Caki2 (cell line): Measurements from ENCODE around the gene WDR37. TPM values are rescaled to one million over a fixed set of nuclear protein-coding genes. Genes with fewer than 3 reads are reported as not detected.
"Not testable (repeated sequence)": the region's sequence is repeated elsewhere in the genome, so short reads cannot be mapped to it uniquely, and the experiment has no call there.

Experiments
- DNase-seq: peaks from one replicate; pipeline ENCODE4 v3.0.0-alpha.2; 2015; ENCODE audit warnings: low read depth
- in situ Hi-C: cut with HindIII; loops from 2 replicates; pipeline ENCODE4 v1.10.0; 2016; ENCODE audit warnings: low sequenced_read_pairs, low pct_unique_long_range_greater_than_20kb, mixed read lengths
- total RNA-seq: library from RNA; depleted of rRNA; stranded (reverse); fragments of >200 nt; shearing (Covaris generic); gene quantifications from 2 replicates; pipeline ENCODE4 v1.2.3, GENCODE V29; 2014; ENCODE audit warnings: low replicate concordance

Gene WDR37
- total RNA-seq, 1 experiment from 2014 or later = 5.4 TPM

- DNase-seq = no peak
- in situ Hi-C loops = no loop called here
These were observed 97.1 kb downstream of the WDR37 start for GRCh38 chr10:1153251-1153763.

DNA sequence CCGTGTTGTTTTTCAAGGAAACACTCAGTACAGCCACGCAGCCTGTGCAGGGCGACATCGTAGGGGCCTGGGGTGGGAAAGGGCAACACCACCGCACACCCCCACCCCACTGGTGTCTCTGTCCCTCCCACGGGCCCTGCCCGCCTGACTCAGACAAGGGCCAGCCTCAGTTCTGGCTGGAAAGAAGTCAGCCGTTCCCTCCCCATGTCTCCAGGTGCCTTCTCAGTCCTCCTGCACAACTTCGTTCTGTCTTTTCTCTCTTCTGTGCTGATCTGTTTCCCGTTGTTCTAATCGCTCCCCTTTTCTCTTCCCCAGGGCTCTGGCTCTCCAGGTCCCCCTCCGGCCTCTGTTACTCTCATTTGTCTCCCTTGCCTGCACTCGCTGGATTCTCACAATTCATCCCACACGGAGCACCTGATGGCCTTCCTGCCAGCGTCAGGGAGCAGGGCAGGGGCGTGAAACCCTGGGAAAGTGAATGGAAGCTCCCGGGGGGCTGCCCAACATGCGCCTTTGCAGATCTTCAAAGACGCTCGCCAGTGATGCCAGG is 97.7 kb downstream of the WDR37 start:
- no peak for DNase-seq
- in situ Hi-C loops = no loop called here

GRCh38 chr10:1154531-1155295 is 98.5 kb downstream of the WDR37 start:
- in situ Hi-C loops = no loop called here
- DNase-seq = no peak

DNA sequence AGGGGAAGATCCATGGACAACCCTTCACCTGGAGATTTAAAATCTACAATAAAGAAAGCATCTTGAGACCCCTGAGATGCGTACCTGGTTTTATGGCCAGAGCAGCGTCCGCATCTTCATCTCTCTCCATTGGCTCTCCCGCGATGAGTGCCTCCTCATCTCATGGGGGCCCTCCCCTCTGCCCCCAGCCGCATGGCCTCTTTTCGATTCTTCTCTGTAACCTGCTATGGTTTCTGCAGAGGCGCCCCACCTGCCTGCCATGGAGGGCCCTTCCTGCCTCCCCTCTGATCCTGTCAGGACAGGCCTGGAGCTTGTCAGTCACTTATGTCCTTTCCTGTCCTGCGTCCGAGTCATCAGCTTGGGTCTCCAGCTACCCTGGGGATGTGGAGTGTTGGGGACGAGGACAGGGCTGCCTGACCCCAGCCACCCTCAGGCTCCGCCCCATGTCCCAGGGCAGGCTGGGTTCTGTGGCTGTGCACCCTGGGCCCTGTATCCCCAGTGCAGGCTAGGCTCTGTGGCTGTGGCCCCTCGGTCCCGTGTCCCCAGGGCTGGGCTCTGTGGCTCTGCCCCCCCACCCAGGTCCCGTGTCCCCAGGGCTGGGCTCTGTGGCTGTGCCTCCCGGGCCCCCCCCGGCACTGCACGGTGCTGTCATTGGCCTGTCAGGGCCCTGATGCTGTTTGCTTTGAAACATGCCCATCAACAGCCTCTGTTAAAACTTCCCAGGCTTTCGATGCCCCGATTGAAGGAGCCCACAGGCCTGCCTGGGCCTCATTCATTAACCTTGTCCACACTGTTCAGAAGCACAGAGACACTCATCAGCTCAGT is 99.8 kb downstream of the WDR37 start:
- in situ Hi-C loops = no loop called here

DNA sequence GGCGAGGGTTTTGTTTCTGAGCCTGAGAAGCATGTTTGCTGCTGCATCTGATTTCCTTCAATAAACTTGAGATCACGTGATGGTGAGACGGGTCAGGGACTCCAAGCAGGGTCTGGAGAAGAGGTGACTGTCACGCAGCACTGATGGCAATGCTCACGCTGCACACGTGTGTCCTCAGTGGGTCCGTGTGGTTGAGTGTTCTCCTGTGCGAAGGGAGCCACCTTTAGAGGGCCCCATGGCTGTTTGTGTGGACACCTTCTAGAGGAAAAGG is 100.4 kb downstream of the WDR37 start:
- in situ Hi-C loops = no loop called here
- DNase-seq = no peak

More for the DNA sequence above, 99.8 kb downstream of the WDR37 start:
- DNase-seq = no peak

GRCh38 chr10:1156921-1157614 is 100.9 kb downstream of the WDR37 start:
- no peak for DNase-seq
- in situ Hi-C loops = no loop called here

GRCh38 chr10:1157615-1157933 is 101.4 kb downstream of the WDR37 start:
- in situ Hi-C loops = no loop called here
- no peak for DNase-seq

- in situ Hi-C loops = no loop called here
- DNase-seq = no peak
These were observed 101.9 kb downstream of the WDR37 start for GRCh38 chr10:1158066-1158465.

DNA sequence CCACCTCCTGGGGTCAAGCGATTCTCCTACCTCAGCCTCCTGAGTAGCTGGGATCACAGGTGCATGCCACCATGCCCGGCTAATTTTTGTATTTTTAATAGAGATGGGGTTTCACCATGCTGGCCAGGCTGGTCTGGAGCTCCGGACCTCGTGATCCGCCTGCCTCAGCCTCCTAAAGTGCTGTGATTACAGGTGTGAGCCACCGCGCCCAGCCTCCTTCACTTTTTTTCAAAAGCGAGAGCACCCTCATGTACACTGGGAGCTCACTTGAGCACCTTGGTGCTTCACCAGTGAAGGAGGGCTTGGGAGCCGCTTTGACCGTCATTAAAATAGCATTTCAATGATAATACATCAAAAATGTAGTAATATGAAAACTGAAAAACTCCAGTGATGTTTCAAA is 102.4 kb downstream of the WDR37 start:
- DNase-seq, in situ Hi-C loops: not testable (repeated sequence)

- in situ Hi-C loops = no loop called here
- no peak for DNase-seq
These were observed 103.2 kb downstream of the WDR37 start for GRCh38 chr10:1159131-1160061.

DNA sequence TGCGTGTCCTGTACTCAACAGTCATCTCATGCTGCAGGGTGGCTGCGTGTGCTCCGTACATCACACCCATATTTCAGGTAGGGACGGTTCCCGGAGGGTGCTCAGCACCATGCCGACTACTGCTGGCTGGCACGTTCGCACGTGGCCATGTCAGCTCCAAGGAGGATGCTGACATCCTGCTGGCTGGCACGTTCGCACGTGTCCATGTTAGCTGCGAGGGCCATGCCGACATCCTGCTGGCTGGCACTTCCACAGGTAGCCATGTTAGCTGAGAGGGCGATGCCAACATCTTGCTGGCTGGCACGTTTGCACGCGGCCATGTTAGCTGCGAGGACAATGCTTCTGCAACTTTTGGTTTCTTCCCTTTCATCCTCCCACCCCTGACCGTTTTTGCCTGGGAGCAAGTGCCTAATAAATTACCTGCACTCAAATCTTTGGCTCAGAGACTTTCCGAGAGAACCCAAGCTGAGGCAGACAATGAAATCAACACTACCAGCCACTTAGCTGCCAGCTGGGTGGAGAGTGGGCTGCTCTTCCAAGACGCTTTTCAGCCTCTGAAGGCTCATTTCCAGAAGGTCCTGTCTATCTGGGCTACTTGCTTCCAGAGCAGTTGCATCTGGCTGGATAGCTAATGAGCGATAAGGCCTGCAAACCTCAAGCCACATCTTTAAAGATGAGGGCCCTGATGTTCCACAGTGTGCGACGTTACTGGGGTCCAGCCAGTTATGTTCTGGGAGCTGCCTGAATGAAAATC is 104.6 kb downstream of the WDR37 start:
- in situ Hi-C loops = no loop called here

DNA sequence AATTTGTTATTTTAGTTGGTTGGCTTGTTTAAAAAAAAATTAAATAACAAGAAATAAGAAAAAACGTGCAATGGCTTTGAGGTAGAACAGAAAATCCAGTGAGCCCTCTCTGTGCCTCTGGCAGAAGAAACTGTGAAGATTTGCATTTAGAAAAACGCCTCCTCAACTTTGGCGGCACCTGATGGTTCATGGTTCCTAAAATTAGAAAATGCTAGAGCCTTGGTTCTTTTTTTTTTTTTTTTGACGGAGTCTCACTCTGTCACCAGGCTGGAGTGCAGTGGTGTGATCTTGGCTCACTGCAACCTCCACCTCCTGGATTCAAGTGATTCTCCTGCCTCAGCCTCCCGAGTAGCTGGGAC is 105.1 kb downstream of the WDR37 start:
- in situ Hi-C loops = not testable (repeated sequence)

More for the DNA sequence above, 104.6 kb downstream of the WDR37 start:
- no peak for DNase-seq

DNA sequence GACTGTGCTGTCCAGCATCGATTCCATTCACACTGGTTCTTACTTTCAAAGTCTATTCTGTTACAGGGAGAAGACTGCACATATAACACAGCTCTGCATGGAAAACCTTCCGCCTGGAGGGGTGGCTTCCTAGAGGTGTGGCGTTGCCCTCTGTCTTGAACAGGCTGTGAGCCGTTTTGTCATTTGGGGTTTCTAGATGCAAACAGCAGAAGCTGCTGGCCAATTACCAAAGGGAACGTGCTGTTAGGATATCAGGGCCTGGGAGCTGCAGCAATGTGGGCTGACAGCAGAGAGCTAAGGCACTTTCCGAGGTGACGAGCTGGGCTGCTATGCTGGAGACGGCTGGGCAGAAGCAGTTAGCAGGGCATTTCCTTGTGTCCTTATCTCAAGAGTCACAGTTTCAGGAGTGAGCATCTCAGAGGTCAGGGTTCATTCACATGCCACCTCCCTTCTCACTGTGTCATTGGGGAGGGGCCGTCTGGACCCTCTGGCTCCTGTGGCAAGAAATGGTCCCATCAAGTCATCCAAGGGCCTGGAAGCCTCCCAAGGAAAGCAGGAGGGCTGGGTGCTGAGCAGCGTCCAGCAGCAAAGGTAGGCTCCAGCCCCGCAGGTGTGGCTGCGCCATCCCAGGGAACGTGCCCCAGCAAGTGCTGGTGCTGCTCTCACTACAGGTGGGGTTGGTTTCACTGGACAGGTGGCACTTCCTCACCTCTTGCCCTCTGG is 106.5 kb downstream of the WDR37 start:
- DNase-seq = no peak
- in situ Hi-C loops = no loop called here

More for the DNA sequence above, 105.1 kb downstream of the WDR37 start:
- DNase-seq = not testable (repeated sequence)

GRCh38 chr10:1163204-1163660 is 107.0 kb downstream of the WDR37 start:
- in situ Hi-C loops = no loop called here
- DNase-seq = no peak

DNA sequence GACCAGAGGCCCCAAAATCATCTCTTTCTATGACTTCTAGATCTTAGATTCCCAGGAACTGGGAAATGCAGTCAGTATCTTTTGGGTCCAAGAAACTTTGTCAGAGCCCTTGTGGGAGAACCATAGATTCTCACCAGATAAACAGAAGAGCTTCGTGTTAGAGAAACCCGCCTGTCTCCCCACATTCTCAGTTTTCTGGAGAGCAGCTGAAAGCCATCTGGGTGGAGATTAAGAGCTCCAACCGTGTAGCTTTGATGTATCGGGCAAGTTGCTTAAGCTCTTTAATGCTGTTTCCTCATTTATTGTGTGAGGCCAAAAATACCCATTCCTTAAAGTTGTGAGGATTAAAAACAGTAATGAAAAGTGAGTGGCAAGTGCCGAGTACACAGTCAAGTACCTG is 107.6 kb downstream of the WDR37 start:
- in situ Hi-C loops = no loop called here
- no peak for DNase-seq

DNA sequence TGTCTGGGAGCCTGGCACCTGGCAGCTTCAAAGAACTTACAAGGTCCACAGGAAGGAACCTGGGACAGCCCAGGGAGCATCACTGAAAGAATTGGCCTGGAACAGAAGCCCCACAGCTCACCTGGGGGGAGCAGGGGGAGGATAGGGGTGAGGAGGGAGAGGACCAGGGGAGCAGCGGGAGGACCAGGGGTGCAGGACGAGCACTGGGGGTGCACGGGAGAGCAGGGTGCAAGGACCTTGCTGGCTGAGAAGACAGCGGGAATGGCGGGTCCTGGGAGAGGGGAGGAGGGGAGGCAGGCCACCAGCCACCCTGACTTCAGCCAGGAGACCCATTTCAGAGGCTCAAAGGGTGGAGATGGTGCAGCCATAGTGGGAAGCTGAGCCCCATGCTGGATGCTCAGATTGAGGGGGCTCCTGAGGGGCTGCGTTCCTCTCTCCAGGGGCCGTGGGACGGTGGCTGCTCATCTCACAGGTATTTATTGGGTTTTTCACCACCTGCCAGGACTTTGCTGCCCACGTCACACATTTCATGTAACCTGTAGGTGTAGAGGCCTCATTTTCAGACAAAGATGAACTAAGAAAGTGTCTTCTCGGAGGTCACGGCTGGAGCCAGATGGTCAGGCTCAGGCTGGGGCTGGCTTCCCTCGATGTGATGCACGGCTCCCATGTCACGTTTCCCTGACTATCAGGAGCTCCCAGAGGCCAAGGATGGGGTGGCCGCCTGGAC is 110.1 kb downstream of the WDR37 start:
- DNase-seq = no peak
- in situ Hi-C loops = no loop called here
